NCI-H1436 treated with DMSO at 0.1 percent for 48 hours (cell line): ENCODE results near the gene FBN1.

ENCODE experiments used
- DNase-seq: peaks from one replicate; lab custom pipeline; 2025; lab: John Stamatoyannopoulos, UW

FBN1 gene

GRCh38 chr15:48366584-48367312, 278.8 kb downstream of the FBN1 start:
- no peak for DNase-seq

DNA sequence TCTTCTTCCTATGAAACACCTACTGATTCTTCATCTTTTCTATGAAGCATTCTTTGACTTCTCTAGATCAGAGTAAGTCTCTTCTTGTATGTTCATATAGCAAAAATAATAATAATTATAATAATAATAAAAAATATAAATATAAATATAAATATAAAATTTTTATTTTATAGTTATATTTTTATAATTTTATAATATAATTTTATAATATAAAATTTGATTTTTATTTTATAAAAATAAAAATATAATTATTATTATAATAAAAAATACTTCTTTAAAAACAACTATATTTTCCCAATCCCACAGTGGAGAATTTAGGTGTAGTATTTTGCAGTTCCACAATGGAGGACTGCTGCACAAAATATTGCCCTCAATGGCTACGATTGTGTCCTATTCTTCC, 279.9 kb downstream of the FBN1 start:
- no peak for DNase-seq

GRCh38 chr15:48363474-48363873, 282.0 kb downstream of the FBN1 start:
- no peak for DNase-seq

GRCh38 chr15:48361685-48362084, 283.8 kb downstream of the FBN1 start:
- no peak for DNase-seq

GRCh38 chr15:48360841-48361240, 284.7 kb downstream of the FBN1 start:
- DNase-seq: no peak
